Tibial nerve (tissue), 3 donors: ENCODE results near the gene DNAH6.

ENCODE experiments used
- CTCF ChIP-seq, 5 experiments: fragments of 200-600 bp in 3 of 5; fragments of 450-650 bp in 2 of 5; sonication (generic) in 3 of 5; IDR thresholded peaks; one replicate each; pipeline ENCODE4 v1.5.1; 2016 to 2019; ENCODE audit warnings: antibody characterized with exemption in 5 of 5, mild to moderate bottlenecking in 3 of 5, moderate library complexity in 2 of 5
- POLR2A ChIP-seq, 2 donors: fragments of 450-650 bp; IDR thresholded peaks; one replicate each; pipeline ENCODE4 v1.6.1; 2017; ENCODE audit warnings: antibody characterized with exemption in 2 of 2, mild to moderate bottlenecking in 2 of 2, moderate library complexity in 2 of 2

GRCh38 chr2:84487298-84487996, 28.9 kb upstream of the DNAH6 start:
- TF ChIP-seq POLR2A (IDR thresholded peaks at IDR 0.05) (no peak), CTCF (IDR thresholded peaks at IDR 0.05) (no peak)
